Ovary (tissue), 3 donors: Measurements from ENCODE around the gene MPHOSPH9.

Experiments used
- POLR2A ChIP-seq: fragments of 450-650 bp; IDR thresholded peaks from one replicate; pipeline ENCODE4 v1.6.1; 2017; ENCODE audit warnings: antibody characterized with exemption, mild to moderate bottlenecking, moderate library complexity
- TF ChIP-seq, protein P1 (sequence below), 3 donors: fragments of 450-650 bp in 2 of 3; fragments of 200-600 bp in 1 of 3; IDR thresholded peaks; one replicate each; pipeline versions ENCODE4 v1.5.1 to v1.8.0; 2016 to 2022; ENCODE audit warnings: antibody characterized with exemption in 3 of 3, mild to moderate bottlenecking in 1 of 3
- donor health status: DM: no; HTN: no; CAD: no.

- TF ChIP-seq, protein P1, sequence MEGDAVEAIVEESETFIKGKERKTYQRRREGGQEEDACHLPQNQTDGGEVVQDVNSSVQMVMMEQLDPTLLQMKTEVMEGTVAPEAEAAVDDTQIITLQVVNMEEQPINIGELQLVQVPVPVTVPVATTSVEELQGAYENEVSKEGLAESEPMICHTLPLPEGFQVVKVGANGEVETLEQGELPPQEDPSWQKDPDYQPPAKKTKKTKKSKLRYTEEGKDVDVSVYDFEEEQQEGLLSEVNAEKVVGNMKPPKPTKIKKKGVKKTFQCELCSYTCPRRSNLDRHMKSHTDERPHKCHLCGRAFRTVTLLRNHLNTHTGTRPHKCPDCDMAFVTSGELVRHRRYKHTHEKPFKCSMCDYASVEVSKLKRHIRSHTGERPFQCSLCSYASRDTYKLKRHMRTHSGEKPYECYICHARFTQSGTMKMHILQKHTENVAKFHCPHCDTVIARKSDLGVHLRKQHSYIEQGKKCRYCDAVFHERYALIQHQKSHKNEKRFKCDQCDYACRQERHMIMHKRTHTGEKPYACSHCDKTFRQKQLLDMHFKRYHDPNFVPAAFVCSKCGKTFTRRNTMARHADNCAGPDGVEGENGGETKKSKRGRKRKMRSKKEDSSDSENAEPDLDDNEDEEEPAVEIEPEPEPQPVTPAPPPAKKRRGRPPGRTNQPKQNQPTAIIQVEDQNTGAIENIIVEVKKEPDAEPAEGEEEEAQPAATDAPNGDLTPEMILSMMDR (IDR thresholded peaks at IDR 0.05) = no peak
- TF ChIP-seq POLR2A = no peak
These were observed 112.3 kb downstream of the MPHOSPH9 start for GRCh38 chr12:123120452-123121166.
